Measurements from ENCODE around the gene WDR26. TPM values are rescaled to one million over a fixed set of nuclear protein-coding genes. Genes with fewer than 3 reads are reported as not detected.
"Not testable (repeated sequence)": the region's sequence is repeated elsewhere in the genome, so short reads cannot be mapped to it uniquely, and the experiment has no call there.

The WDR26 gene
- total RNA-seq, 1 donor: 57.7 TPM

DNA sequence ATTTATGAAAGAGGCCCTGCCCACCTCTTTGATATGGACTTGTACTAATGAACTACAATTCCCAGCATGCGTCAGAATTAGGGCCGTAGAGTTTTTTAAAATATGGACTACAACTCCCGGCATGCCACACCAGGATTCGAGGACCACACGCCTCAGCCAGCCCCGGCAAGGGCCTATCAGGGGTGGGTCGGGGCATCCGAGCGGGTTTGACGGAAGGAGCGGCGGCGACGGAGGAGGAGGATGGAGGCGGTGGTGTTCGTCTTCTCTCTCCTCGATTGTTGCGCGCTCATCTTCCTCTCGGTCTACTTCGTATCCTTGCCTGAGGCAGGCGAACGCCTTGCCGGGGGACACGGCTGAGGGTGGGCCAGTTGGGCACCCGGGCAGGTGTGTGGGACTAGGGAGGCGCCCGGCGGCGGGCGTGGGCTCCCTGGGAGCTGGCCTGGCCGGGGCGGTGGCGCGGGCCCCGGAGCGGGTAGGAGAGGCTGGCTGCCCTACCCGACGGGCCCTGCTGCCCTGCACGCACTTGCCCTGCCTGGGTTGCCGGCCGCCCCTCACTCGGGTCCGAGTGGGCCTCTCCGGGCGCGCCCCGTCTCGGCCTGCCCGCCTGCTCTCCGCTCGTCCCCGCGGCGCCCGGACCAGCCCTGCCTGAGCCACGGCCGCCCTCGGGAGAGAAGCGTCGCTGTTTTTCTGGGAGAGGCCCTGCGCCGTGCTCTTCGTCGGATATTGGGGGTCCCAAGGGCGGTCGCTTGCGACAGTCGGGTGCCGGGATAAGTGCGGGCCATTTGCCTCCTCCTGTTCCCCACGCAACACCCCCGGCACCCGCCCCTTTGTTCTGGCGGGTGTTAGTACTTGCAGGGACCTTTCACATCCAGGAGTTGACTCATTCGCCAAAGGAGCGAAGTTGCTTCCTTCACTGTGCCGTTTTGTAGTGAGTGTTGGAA, 77.6 kb downstream of the WDR26 start, which contains the start of gene CNIH4:
Gene CNIH4 (plus strand): TSS at position 195 of the 941 bp plus-strand sequence. CDS start 46 bp downstream, at position 241.
- H3K4me3 ChIP-seq (ENCODE audit: low read depth, low read length): peak within 1 kb of the TSS; percentile 87
- TF ChIP-seq, protein P1, sequence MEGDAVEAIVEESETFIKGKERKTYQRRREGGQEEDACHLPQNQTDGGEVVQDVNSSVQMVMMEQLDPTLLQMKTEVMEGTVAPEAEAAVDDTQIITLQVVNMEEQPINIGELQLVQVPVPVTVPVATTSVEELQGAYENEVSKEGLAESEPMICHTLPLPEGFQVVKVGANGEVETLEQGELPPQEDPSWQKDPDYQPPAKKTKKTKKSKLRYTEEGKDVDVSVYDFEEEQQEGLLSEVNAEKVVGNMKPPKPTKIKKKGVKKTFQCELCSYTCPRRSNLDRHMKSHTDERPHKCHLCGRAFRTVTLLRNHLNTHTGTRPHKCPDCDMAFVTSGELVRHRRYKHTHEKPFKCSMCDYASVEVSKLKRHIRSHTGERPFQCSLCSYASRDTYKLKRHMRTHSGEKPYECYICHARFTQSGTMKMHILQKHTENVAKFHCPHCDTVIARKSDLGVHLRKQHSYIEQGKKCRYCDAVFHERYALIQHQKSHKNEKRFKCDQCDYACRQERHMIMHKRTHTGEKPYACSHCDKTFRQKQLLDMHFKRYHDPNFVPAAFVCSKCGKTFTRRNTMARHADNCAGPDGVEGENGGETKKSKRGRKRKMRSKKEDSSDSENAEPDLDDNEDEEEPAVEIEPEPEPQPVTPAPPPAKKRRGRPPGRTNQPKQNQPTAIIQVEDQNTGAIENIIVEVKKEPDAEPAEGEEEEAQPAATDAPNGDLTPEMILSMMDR (IDR thresholded peaks at IDR 0.05; ENCODE audit: insufficient read depth, low read length): no peak
- peak; percentile 96 for DNase-seq (ENCODE audit: low read depth)

DNA sequence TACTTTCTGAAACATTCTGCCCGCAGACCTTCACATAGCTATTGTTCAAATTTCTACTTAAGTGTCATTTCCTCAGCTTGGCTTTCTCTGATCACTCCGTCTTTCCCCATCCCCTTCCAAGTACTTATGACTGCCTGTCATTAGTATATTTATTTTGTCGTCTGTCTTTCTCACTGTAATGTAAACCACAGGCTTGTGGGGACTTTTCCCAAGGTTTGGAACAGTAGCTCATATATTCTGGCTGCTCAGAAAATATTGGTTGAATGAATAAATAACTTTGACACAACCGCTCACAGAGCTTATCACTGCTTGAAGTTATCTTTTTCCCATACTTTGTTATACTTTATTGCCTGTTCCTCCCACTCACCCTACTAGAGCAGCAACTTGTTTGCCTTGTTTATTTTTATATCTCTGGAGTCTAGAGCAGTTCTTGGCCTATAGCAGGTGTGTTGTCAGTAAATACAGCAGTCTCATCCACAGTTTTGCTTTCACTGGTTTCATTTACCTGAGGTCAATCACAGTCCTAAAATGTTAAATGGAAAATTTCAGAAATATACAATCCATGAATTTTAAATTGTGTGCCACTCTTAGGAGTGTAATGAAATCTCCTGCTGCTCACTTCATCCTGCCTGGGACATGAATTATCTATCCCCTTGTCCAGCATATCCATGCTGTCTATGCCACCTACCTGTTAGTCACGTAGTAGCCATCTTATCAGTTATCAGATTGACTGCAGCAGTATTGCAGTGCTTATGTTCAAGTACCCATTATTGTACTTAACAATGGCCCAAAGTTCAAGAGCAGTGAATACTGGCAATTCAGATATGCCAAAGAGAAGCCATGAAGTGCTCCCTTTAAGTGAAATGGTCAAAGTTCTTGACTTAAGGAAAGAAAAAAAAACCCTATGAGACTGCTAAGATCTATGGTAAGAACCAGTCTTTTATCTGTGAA, 80.3 kb downstream of the WDR26 start:
- TF ChIP-seq, protein P1 (IDR thresholded peaks at IDR 0.05; ENCODE audit: insufficient read depth, low read length): no peak

DNA sequence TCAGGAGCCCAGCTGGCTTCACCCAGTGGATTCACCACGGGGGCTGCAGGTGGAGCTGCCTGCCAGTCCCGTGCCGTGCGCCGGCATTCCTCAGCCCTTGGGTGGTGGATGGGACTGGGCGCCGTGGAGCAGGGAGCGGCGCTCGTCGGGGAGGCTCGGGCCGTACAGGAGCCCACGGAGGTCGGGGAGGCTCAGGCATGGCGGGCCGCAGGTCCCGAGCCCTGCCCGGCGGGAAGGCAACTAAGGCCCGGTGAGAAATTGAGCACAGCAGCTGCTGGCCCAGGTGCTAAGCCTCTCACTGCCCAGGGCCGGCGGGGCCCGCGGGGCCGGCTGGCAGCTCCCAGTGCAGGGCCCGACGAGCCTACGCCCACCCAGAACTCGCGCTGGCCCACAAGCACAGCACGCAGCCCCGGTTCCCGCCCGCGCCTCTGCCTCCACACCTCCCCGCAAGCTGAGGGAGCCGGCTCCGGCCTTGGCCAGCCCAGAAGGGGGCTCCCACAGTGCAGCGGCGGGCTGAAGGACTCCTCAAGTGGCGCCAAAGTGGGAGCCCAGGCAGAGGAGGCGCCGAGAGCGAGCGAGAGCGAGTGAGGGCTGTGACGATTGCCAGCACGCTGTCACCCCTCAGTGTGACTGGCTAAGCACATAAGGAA, 82.0 kb downstream of the WDR26 start:
- not testable (repeated sequence) for H3K4me3 ChIP-seq (ENCODE audit: low read depth, low read length); DNase-seq (ENCODE audit: low read depth)

More for the DNA sequence above, 80.3 kb downstream of the WDR26 start:
- H3K4me3 ChIP-seq (ENCODE audit: low read depth, low read length): no peak overlapping the region
- no peak for DNase-seq (ENCODE audit: low read depth)

DNA sequence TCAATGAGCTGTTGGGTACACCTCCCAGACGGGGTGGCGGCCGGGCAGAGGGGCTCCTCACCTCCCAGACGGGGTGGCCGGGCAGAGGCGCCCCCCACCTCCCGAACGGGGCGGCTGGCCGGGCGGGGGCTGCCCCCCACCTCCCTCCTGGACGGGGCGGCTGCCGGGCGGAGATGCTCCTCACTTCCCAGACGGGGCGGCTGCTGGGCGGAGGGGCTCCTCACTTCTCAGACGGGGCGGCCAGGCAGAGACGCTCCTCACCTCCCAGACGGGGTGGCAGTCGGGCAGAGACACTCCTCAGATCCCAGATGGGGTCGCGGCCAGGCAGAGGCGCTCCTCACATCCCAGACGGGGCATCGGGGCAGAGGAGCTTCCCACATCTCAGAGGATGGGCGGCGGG, 84.9 kb downstream of the WDR26 start:
- not testable (repeated sequence) for DNase-seq (ENCODE audit: low read depth); H3K4me3 ChIP-seq (ENCODE audit: low read depth, low read length)

DNA sequence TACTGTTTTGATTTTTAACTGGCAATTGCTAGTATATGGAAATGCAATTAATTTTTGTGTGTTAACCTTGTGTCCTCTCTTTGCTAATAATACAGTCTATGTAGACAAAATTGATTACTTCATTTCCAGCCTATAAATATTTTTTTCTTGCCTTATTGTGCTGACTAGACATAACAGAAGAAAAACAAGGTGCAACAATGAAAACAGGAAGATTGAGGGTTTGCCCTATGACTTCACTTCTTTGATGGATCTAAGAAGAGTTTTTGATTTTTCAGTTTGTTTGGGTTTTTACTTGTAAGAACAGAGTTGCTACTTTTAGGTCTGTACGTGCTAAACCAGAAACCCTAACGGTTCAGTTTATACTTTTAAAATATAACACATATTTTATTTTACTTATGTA, 86.5 kb downstream of the WDR26 start:
- DNase-seq (ENCODE audit: low read depth): no peak
- H3K4me3 ChIP-seq (ENCODE audit: low read depth, low read length): no peak overlapping the region
- TF ChIP-seq, protein P1 (IDR thresholded peaks at IDR 0.05; ENCODE audit: insufficient read depth, low read length): no peak

DNA sequence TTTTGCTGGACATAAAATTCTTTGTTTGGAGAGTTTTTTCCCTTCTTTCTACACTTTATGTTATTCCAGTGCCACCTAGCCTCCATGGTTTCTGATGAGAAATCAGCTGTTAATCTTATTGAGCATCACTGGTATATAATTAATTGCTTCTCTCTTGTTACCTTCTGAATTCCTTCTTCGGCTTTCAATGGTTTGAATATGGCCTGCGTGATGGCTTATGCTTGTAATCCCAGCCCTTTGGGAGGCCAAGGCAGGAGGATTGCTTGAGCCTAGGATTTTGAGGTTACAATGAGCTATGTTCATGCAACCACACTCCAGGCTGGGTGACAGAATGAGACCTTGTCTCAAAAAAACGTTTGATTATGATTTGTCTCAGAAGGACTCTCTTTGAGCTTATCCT, 90.9 kb downstream of the WDR26 start:
- DNase-seq (ENCODE audit: low read depth): no peak

DNA sequence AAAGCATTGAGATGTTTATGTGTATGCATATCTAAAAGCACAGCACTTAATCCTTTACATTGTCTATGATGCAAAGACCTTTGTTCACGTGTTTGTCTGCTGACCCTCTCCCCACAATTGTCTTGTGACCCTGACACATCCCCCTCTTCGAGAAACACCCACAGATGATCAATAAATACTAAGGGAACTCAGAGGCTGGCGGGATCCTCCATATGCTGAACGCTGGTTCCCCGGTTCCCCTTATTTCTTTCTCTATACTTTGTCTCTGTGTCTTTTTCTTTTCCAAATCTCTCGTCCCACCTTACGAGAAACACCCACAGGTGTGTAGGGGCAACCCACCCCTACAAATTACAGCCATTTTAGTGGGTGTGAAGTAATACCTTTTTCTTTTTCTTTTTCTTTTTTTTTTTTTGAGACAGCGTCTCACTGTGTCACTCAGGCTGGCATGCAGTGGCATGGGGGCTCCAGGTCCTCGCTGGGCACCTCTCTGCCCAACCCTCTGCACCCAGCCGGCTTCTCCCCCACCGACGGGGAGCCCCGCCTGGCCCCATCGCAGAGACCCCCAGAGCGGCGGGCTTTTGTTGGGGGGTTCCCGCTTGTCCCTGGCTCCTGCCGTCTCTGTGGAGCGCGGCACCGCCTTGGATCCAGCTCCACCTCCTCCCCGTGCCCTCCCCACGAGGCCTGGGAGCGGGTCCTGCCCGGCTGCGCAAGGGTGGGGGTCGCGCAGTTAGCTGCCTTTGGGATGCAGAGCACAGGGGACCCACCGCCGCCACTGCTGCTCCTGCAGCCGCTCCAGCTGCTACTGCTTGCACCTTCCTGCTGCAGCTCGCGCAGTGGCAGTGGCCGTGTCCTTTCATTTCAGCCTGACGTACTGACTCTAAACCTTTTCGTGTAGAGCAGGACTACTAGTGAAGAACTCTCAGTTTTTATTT, 93.9 kb downstream of the WDR26 start:
- DNase-seq (ENCODE audit: low read depth): peak; percentile 4

More for the DNA sequence above, 90.9 kb downstream of the WDR26 start:
- H3K4me3 ChIP-seq (ENCODE audit: low read depth, low read length): no peak overlapping the region
- TF ChIP-seq, protein P1 (IDR thresholded peaks at IDR 0.05; ENCODE audit: insufficient read depth, low read length): no peak

More for the DNA sequence above, 93.9 kb downstream of the WDR26 start:
- H3K4me3 ChIP-seq (ENCODE audit: low read depth, low read length): peak overlapping the region; percentile 64
